Measurements from ENCODE around the gene TTC39C. TPM values are rescaled to one million over a fixed set of nuclear protein-coding genes. Genes with fewer than 3 reads are reported as not detected.

The TTC39C gene
- total and polyA plus RNA-seq, 2 experiments from 2014 or later, result 69.4 to 136 TPM

DNA sequence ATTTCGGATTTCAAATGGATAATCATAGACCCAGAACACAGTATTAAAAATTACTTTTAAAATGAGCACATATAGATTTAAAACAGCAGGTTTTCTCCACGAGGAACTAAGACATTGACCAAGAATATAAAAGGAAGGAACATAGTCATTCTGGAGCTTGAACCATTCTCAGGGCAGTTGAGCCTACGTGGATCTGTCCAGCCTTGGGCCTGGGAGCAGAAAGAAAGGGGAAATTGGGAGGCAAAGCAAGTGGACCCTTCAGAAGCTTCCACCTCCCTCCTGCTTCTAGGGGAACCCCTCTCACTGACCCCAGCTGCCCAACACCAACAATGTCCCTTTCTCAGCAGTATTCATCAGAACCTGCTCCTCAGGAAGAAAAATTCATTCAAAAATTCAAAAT lies 31.4 kb upstream of the TTC39C start:
- TF ChIP-seq, protein P1, sequence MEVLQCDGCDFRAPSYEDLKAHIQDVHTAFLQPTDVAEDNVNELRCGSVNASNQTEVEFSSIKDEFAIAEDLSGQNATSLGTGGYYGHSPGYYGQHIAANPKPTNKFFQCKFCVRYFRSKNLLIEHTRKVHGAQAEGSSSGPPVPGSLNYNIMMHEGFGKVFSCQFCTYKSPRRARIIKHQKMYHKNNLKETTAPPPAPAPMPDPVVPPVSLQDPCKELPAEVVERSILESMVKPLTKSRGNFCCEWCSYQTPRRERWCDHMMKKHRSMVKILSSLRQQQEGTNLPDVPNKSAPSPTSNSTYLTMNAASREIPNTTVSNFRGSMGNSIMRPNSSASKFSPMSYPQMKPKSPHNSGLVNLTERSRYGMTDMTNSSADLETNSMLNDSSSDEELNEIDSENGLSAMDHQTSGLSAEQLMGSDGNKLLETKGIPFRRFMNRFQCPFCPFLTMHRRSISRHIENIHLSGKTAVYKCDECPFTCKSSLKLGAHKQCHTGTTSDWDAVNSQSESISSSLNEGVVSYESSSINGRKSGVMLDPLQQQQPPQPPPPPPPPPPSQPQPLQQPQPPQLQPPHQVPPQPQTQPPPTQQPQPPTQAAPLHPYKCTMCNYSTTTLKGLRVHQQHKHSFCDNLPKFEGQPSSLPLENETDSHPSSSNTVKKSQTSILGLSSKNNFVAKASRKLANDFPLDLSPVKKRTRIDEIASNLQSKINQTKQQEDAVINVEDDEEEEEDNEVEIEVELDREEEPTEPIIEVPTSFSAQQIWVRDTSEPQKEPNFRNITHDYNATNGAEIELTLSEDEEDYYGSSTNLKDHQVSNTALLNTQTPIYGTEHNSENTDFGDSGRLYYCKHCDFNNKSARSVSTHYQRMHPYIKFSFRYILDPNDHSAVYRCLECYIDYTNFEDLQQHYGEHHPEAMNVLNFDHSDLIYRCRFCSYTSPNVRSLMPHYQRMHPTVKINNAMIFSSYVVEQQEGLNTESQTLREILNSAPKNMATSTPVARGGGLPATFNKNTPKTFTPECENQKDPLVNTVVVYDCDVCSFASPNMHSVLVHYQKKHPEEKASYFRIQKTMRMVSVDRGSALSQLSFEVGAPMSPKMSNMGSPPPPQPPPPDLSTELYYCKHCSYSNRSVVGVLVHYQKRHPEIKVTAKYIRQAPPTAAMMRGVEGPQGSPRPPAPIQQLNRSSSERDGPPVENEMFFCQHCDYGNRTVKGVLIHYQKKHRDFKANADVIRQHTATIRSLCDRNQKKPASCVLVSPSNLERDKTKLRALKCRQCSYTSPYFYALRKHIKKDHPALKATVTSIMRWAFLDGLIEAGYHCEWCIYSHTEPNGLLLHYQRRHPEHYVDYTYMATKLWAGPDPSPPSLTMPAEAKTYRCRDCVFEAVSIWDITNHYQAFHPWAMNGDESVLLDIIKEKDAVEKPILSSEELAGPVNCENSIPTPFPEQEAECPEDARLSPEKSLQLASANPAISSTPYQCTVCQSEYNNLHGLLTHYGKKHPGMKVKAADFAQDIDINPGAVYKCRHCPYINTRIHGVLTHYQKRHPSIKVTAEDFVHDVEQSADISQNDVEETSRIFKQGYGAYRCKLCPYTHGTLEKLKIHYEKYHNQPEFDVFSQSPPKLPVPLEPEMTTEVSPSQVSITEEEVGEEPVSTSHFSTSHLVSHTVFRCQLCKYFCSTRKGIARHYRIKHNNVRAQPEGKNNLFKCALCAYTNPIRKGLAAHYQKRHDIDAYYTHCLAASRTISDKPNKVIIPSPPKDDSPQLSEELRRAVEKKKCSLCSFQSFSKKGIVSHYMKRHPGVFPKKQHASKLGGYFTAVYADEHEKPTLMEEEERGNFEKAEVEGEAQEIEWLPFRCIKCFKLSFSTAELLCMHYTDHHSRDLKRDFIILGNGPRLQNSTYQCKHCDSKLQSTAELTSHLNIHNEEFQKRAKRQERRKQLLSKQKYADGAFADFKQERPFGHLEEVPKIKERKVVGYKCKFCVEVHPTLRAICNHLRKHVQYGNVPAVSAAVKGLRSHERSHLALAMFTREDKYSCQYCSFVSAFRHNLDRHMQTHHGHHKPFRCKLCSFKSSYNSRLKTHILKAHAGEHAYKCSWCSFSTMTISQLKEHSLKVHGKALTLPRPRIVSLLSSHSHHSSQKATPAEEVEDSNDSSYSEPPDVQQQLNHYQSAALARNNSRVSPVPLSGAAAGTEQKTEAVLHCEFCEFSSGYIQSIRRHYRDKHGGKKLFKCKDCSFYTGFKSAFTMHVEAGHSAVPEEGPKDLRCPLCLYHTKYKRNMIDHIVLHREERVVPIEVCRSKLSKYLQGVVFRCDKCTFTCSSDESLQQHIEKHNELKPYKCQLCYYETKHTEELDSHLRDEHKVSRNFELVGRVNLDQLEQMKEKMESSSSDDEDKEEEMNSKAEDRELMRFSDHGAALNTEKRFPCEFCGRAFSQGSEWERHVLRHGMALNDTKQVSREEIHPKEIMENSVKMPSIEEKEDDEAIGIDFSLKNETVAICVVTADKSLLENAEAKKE (CRISPR knock-in tag; IDR thresholded peaks at IDR 0.05), result no peak
- TF ChIP-seq ZNF114 (CRISPR knock-in tag; IDR thresholded peaks at IDR 0.05) (no peak), JUNB (IDR thresholded peaks at IDR 0.05; ENCODE audit: unreplicated experiment) (no peak), EZH2 (IDR thresholded peaks at IDR 0.05; ENCODE audit: low read depth, unreplicated experiment) (no peak), POLR2AphosphoS5 (IDR thresholded peaks at IDR 0.05; ENCODE audit: low read depth) (no peak), NANOG (IDR thresholded peaks at IDR 0.05; ENCODE audit: borderline replicate concordance) (no peak), EZH2phosphoT487 (IDR thresholded peaks at IDR 0.05; ENCODE audit: unreplicated experiment) (no peak), ZNF331 (CRISPR knock-in tag; IDR thresholded peaks at IDR 0.05; ENCODE audit: low read depth) (no peak), STAT1 (IDR thresholded peaks at IDR 0.05; ENCODE audit: unreplicated experiment) (no peak), CREB1 (CRISPR knock-in tag; IDR thresholded peaks at IDR 0.05; ENCODE audit: low read depth) (no peak)
- TF ChIP-seq, protein P2, sequence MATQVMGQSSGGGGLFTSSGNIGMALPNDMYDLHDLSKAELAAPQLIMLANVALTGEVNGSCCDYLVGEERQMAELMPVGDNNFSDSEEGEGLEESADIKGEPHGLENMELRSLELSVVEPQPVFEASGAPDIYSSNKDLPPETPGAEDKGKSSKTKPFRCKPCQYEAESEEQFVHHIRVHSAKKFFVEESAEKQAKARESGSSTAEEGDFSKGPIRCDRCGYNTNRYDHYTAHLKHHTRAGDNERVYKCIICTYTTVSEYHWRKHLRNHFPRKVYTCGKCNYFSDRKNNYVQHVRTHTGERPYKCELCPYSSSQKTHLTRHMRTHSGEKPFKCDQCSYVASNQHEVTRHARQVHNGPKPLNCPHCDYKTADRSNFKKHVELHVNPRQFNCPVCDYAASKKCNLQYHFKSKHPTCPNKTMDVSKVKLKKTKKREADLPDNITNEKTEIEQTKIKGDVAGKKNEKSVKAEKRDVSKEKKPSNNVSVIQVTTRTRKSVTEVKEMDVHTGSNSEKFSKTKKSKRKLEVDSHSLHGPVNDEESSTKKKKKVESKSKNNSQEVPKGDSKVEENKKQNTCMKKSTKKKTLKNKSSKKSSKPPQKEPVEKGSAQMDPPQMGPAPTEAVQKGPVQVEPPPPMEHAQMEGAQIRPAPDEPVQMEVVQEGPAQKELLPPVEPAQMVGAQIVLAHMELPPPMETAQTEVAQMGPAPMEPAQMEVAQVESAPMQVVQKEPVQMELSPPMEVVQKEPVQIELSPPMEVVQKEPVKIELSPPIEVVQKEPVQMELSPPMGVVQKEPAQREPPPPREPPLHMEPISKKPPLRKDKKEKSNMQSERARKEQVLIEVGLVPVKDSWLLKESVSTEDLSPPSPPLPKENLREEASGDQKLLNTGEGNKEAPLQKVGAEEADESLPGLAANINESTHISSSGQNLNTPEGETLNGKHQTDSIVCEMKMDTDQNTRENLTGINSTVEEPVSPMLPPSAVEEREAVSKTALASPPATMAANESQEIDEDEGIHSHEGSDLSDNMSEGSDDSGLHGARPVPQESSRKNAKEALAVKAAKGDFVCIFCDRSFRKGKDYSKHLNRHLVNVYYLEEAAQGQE (IDR thresholded peaks at IDR 0.05; ENCODE audit: unreplicated experiment), result no peak
- TF ChIP-seq, protein P3, sequence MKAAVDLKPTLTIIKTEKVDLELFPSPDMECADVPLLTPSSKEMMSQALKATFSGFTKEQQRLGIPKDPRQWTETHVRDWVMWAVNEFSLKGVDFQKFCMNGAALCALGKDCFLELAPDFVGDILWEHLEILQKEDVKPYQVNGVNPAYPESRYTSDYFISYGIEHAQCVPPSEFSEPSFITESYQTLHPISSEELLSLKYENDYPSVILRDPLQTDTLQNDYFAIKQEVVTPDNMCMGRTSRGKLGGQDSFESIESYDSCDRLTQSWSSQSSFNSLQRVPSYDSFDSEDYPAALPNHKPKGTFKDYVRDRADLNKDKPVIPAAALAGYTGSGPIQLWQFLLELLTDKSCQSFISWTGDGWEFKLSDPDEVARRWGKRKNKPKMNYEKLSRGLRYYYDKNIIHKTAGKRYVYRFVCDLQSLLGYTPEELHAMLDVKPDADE (IDR thresholded peaks at IDR 0.05), result no peak
- TF ChIP-seq, protein P4, sequence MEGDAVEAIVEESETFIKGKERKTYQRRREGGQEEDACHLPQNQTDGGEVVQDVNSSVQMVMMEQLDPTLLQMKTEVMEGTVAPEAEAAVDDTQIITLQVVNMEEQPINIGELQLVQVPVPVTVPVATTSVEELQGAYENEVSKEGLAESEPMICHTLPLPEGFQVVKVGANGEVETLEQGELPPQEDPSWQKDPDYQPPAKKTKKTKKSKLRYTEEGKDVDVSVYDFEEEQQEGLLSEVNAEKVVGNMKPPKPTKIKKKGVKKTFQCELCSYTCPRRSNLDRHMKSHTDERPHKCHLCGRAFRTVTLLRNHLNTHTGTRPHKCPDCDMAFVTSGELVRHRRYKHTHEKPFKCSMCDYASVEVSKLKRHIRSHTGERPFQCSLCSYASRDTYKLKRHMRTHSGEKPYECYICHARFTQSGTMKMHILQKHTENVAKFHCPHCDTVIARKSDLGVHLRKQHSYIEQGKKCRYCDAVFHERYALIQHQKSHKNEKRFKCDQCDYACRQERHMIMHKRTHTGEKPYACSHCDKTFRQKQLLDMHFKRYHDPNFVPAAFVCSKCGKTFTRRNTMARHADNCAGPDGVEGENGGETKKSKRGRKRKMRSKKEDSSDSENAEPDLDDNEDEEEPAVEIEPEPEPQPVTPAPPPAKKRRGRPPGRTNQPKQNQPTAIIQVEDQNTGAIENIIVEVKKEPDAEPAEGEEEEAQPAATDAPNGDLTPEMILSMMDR (conservative IDR thresholded peaks at IDR 0.05; ENCODE audit: low read depth in 2 of 2), result no peak
- no peak overlapping the region for H3K4me2 ChIP-seq
- H3F3A ChIP-seq (replicated peaks; ENCODE audit: low read depth), result peaks cover 7% of the 10 kb centered on the region; the same call in 1 of the 2 replicates
- H3K4me1 ChIP-seq (ENCODE audit: insufficient read depth), result peaks cover 20% of the 10 kb centered on the region
- H3K4me3 ChIP-seq, result no peak overlapping the region
- H3K36me3 Mint-ChIP-seq (ENCODE audit: low read depth), result no peaks in the 10 kb centered on the region
- peak overlapping the region; percentile 93 for H2AFZ ChIP-seq
- peaks cover 16% of the 10 kb centered on the region for H3K4me1 Mint-ChIP-seq
- no peaks in the 10 kb centered on the region for H4K20me1 ChIP-seq (replicated peaks; ENCODE audit: insufficient read depth)
- no peak overlapping the region for H3K27ac Mint-ChIP-seq
- H3K27ac ChIP-seq (ENCODE audit: low read depth), result no peak overlapping the region
- H3K27me3 ChIP-seq (ENCODE audit: insufficient read depth), result no peaks in the 10 kb centered on the region
- no peaks in the 10 kb centered on the region for H3K36me3 ChIP-seq (ENCODE audit: insufficient read depth)
- no peak for ATAC-seq
- H3K27me3 Mint-ChIP-seq (ENCODE audit: insufficient read depth, low read depth, poor library complexity), result no peaks in the 10 kb centered on the region
- peaks cover 2% of the 10 kb centered on the region; the same call in 1 of the 2 replicates for H3K9me2 ChIP-seq (ENCODE audit: insufficient read depth)
- no peaks in the 10 kb centered on the region for H3K79me2 ChIP-seq (replicated peaks; ENCODE audit: insufficient read depth)
- DNase-seq (ENCODE audit: low spot score), result no peak
- H3K4me3 Mint-ChIP-seq, result no peak overlapping the region
- H3K9me3 Mint-ChIP-seq, result no peaks in the 10 kb centered on the region

Data from GM23338 (cell line).